ENCODE data around the gene IDH3G. TPM values are rescaled to one million over a fixed set of nuclear protein-coding genes. Genes with fewer than 3 reads are reported as not detected.

Gene IDH3G
- total RNA-seq, 1 donor from 2014 or later = 80.6 TPM

DNA sequence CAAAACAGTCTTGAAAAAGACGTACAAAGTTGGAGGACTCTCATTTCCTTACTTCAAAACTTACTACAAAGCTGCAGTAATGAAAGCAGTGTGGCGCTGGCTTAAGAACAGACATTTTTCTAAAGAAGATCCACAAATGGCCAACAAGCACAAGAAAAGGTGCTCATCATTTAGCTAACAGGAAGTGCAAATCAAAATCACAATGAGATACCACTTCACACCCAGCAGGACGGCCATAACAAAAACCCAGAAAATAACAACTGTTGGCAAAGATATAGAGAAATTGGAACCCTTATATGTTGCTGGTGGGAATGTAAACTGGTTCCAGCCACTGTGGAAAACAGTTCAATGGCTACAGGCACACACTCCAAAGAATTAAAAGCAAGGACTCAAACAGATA is 32.8 kb upstream of the IDH3G start:
- Histone ChIP-seq H3K36me3 (ENCODE audit: control insufficient read depth, insufficient read depth, low read length) (no peaks in the 10 kb centered on the region), H3K4me3 (ENCODE audit: low read depth, low read length) (no peak overlapping the region), H3K27me3 (ENCODE audit: control insufficient read depth, insufficient read depth, low read length) (peaks cover 37% of the 10 kb centered on the region)
- TF ChIP-seq CTCF (IDR thresholded peaks at IDR 0.05; ENCODE audit: insufficient read depth, low read length, poor library complexity, severe bottlenecking) = no peak
- no peak for DNase-seq (ENCODE audit: low read depth)

- DNase-seq (ENCODE audit: low read depth) = no peak
- no peak for TF ChIP-seq CTCF (IDR thresholded peaks at IDR 0.05; ENCODE audit: insufficient read depth, low read length, poor library complexity, severe bottlenecking)
- H3K27me3 ChIP-seq (ENCODE audit: control insufficient read depth, insufficient read depth, low read length) = peaks cover 25% of the 10 kb centered on the region
These were observed 30.9 kb upstream of the IDH3G start for GRCh38 chrX:153825042-153825441.

DNA sequence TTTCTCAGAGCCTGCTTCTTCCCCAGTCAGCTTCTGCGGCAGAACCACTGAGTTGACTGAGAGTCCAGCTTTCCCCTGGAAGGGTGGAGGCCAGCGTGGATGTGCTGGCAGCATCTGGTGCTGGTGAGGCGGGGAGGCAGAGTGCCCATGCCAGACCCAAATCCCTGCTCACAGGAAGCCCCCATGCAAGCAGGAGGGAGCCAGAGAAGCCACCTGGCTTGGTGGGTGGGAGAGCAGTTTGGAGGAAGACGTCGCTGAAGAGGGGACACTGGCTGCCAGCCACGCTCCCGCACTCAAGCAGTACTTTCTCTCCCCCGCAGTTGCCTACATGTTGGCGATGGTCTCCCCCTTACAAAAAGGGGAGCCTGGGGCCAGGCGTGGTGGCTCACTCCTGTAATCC is 30.2 kb upstream of the IDH3G start:
- no peak for TF ChIP-seq CTCF (IDR thresholded peaks at IDR 0.05; ENCODE audit: insufficient read depth, low read length, poor library complexity, severe bottlenecking)
- DNase-seq (ENCODE audit: low read depth) = no peak
- no peak overlapping the region for H3K4me3 ChIP-seq (ENCODE audit: low read depth, low read length)
- H3K36me3 ChIP-seq (ENCODE audit: control insufficient read depth, insufficient read depth, low read length) = no peaks in the 10 kb centered on the region
- peaks cover 18% of the 10 kb centered on the region for H3K27me3 ChIP-seq (ENCODE audit: control insufficient read depth, insufficient read depth, low read length)

More at GRCh38 chrX:153825042-153825441, 30.9 kb upstream of the IDH3G start:
- Histone ChIP-seq H3K4me3 (ENCODE audit: low read depth, low read length) (no peak overlapping the region), H3K36me3 (ENCODE audit: control insufficient read depth, insufficient read depth, low read length) (no peaks in the 10 kb centered on the region)

- TF ChIP-seq CTCF (IDR thresholded peaks at IDR 0.05; ENCODE audit: insufficient read depth, low read length, poor library complexity, severe bottlenecking) = no peak
- Histone ChIP-seq H3K36me3 (ENCODE audit: control insufficient read depth, insufficient read depth, low read length) (no peaks in the 10 kb centered on the region), H3K4me3 (ENCODE audit: low read depth, low read length) (no peak overlapping the region), H3K27me3 (ENCODE audit: control insufficient read depth, insufficient read depth, low read length) (peaks cover 10% of the 10 kb centered on the region)
- DNase-seq (ENCODE audit: low read depth) = no peak
These were observed 26.9 kb upstream of the IDH3G start for GRCh38 chrX:153821066-153821465.

GRCh38 chrX:153820601-153821000 is 26.4 kb upstream of the IDH3G start:
- Histone ChIP-seq H3K27me3 (ENCODE audit: control insufficient read depth, insufficient read depth, low read length) (peaks cover 10% of the 10 kb centered on the region), H3K36me3 (ENCODE audit: control insufficient read depth, insufficient read depth, low read length) (no peaks in the 10 kb centered on the region), H3K4me3 (ENCODE audit: low read depth, low read length) (no peak overlapping the region)
- no peak for TF ChIP-seq CTCF (IDR thresholded peaks at IDR 0.05; ENCODE audit: insufficient read depth, low read length, poor library complexity, severe bottlenecking)
- DNase-seq (ENCODE audit: low read depth) = no peak

- no peak for TF ChIP-seq CTCF (IDR thresholded peaks at IDR 0.05; ENCODE audit: insufficient read depth, low read length, poor library complexity, severe bottlenecking)
- peak overlapping the region; percentile 23 for H3K4me3 ChIP-seq (ENCODE audit: low read depth, low read length)
- peaks cover 10% of the 10 kb centered on the region for H3K27me3 ChIP-seq (ENCODE audit: control insufficient read depth, insufficient read depth, low read length)
- no peaks in the 10 kb centered on the region for H3K36me3 ChIP-seq (ENCODE audit: control insufficient read depth, insufficient read depth, low read length)
- DNase-seq (ENCODE audit: low read depth) = no peak
These were observed 25.3 kb upstream of the IDH3G start for GRCh38 chrX:153819384-153820040.

Measured in kidney epithelial cell (primary cell).